ENCODE measurements around the gene ARL14EP. TPM values are rescaled to one million over a fixed set of nuclear protein-coding genes. Genes with fewer than 3 reads are reported as not detected.

The ARL14EP gene
- total RNA-seq, 2 donors from 2014 or later: 28.4 to 34.1 TPM

DNA sequence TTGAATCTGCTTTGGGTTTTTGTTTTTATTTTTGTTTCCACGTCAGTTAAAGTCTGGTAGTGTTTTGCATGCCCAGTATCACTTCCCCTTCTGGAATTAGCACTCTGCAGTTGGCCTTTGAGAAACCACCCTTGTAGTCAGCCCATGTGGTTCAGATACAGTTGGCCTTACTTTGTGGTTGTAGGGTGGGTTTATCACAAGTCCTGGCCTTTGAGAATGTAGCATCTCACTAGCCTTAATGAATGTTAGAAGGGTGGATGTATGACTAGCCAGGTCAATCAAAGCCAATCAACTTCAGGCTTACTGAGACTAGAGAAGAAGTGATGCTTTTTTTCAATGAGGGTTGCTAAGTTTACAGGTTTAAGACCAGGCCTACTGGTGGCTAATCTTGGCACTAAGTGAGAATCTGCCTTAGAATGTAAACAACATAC lies 19.8 kb downstream of the ARL14EP start:
- Mint-ChIP-seq H3K27ac (no peak overlapping the region), H3K4me1 (peaks cover 7% of the 10 kb centered on the region), H3K4me3 (no peak overlapping the region), H3K36me3 (ENCODE audit: low read depth) (no peaks in the 10 kb centered on the region), H3K27me3 (no peaks in the 10 kb centered on the region)
- DNase-seq (no peak), ATAC-seq (peak; percentile 51)
- H3K9me3 ChIP-seq (ENCODE audit: control insufficient read depth, low read length, poor library complexity, severe bottlenecking): no peaks in the 10 kb centered on the region

- DNase-seq: no peak
- no peaks in the 10 kb centered on the region for H3K36me3 Mint-ChIP-seq (ENCODE audit: low read depth)
- peaks cover 4% of the 10 kb centered on the region for H3K4me1 Mint-ChIP-seq
- no peak for ATAC-seq
- H3K27ac Mint-ChIP-seq: no peak overlapping the region
- no peaks in the 10 kb centered on the region for H3K9me3 ChIP-seq (ENCODE audit: control insufficient read depth, low read length, poor library complexity, severe bottlenecking)
- no peaks in the 10 kb centered on the region for H3K27me3 Mint-ChIP-seq
- no peak overlapping the region for H3K4me3 Mint-ChIP-seq
Observed at GRCh38 chr11:30344085-30344484, 21.2 kb downstream of the ARL14EP start.

DNA sequence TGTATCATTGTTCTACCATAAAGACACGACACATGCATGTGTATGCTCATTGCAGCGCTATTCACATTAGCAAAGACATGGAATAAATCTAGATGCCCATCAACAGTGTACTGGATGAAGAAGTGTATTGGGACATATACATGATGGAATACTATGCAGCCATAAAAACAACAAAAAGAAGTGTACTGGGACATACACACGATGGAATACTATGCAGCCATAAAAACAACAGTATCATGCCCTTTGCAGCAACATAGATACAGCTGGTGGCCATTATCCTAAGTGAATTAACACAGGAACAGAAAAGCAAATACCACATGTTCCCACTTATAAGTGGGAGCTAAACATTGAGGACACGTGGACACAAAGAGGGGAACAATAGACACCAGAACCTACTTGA lies 22.7 kb downstream of the ARL14EP start:
- DNase-seq (no peak), ATAC-seq (no peak)
- H3K27ac Mint-ChIP-seq: no peak overlapping the region
- no peaks in the 10 kb centered on the region for H3K9me3 ChIP-seq (ENCODE audit: control insufficient read depth, low read length, poor library complexity, severe bottlenecking)
- no peaks in the 10 kb centered on the region for H3K36me3 Mint-ChIP-seq (ENCODE audit: low read depth)
- no peaks in the 10 kb centered on the region for H3K27me3 Mint-ChIP-seq
- peaks cover 8% of the 10 kb centered on the region for H3K4me1 Mint-ChIP-seq
- no peak overlapping the region for H3K4me3 Mint-ChIP-seq

DNA sequence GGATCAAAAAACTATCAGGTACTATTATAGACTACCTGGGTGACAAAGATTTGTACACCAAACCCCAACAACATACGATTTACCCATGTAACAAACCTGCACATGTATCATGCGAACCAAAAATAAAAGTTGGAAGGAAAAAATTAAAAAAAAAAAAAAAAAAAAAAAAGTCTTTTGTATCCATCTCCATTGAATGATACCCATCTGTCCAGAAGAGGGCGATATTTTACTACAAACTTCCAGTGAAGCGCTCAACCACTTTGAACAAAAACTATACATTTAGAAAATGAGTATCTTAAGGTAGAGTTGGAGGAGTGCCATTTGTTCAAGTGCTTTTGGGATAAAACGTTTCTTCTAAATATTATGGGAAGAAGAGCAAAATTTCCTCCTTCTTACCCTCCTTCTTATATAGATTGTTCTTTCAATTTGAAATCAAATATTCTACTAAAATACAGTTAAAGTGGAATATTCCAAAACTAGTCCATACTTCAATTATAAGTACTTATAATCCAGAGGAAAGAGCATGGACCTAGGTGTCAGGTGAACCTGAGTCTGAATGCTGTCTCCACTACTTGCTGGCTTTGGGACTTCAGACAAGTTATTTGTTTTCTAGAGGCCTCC lies 23.3 kb downstream of the ARL14EP start:
- Mint-ChIP-seq H3K36me3 (ENCODE audit: low read depth) (no peaks in the 10 kb centered on the region), H3K4me3 (no peak overlapping the region), H3K27me3 (peaks cover 5% of the 10 kb centered on the region), H3K4me1 (peaks cover 8% of the 10 kb centered on the region), H3K27ac (no peak overlapping the region)
- ATAC-seq (peak; percentile 67), DNase-seq (no peak)
- no peaks in the 10 kb centered on the region for H3K9me3 ChIP-seq (ENCODE audit: control insufficient read depth, low read length, poor library complexity, severe bottlenecking)

- no peaks in the 10 kb centered on the region for H3K9me3 ChIP-seq (ENCODE audit: control insufficient read depth, low read length, poor library complexity, severe bottlenecking)
- ATAC-seq (no peak), DNase-seq (no peak)
- H3K36me3 Mint-ChIP-seq (ENCODE audit: low read depth): no peaks in the 10 kb centered on the region
- H3K27ac Mint-ChIP-seq: no peak overlapping the region
- peaks cover 6% of the 10 kb centered on the region for H3K4me1 Mint-ChIP-seq
- H3K4me3 Mint-ChIP-seq: no peak overlapping the region
- peaks cover 24% of the 10 kb centered on the region for H3K27me3 Mint-ChIP-seq
Observed at GRCh38 chr11:30348035-30348434, 25.1 kb downstream of the ARL14EP start.

DNA sequence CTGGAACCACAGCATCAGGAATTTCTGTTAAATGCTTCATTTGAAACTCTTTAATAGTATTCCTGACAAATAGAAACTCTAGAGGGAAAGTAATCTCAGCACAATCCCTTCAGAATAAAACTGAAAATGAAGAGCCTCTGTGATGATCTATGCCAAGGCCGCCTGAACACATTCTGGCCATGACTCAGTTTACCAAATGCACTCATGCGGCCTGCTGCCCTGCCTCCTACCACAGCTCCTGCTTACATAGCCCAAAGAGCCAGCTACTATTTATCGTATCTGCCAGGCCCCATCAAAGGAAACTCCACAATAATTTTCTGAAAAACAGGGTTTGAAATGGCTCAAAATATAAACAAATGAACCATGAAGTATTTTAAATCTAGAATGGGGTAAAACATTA lies 27.0 kb downstream of the ARL14EP start:
- no peaks in the 10 kb centered on the region for H3K36me3 Mint-ChIP-seq (ENCODE audit: low read depth)

DNA sequence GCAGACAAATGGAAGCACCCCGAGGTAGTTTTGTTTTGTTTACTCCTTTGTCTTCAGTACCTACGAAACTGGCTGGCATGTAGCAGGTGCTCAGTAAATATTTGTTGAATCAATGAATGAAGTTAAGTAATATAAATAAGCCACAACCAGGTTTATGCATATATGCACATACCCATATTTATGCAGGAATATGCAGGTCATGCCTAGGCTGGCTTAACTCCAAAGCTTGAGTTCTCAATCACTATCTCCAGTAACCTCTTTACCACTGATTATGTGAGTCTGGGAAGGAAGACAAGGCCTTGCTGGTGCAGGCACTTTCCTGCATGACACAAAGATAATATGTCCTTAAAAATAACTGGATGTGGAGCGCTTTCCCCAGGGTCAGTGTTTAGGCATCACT lies 27.5 kb downstream of the ARL14EP start:
- DNase-seq (no peak), ATAC-seq (no peak)
- no peak overlapping the region for H3K4me3 Mint-ChIP-seq
- peaks cover 6% of the 10 kb centered on the region for H3K4me1 Mint-ChIP-seq
- H3K27me3 Mint-ChIP-seq: peaks cover 33% of the 10 kb centered on the region
- no peaks in the 10 kb centered on the region for H3K36me3 Mint-ChIP-seq (ENCODE audit: low read depth)
- H3K9me3 ChIP-seq (ENCODE audit: control insufficient read depth, low read length, poor library complexity, severe bottlenecking): no peaks in the 10 kb centered on the region
- H3K27ac Mint-ChIP-seq: no peak overlapping the region

More for the DNA sequence above, 27.0 kb downstream of the ARL14EP start:
- H3K27me3 Mint-ChIP-seq: peaks cover 33% of the 10 kb centered on the region
- H3K9me3 ChIP-seq (ENCODE audit: control insufficient read depth, low read length, poor library complexity, severe bottlenecking): no peaks in the 10 kb centered on the region
- peaks cover 6% of the 10 kb centered on the region for H3K4me1 Mint-ChIP-seq
- no peak for DNase-seq
- no peak overlapping the region for H3K27ac Mint-ChIP-seq
- ATAC-seq: no peak
- H3K4me3 Mint-ChIP-seq: no peak overlapping the region

GRCh38 chr11:30351061-30351460 lies 28.2 kb downstream of the ARL14EP start:
- peaks cover 6% of the 10 kb centered on the region for H3K4me1 Mint-ChIP-seq
- no peak overlapping the region for H3K27ac Mint-ChIP-seq
- no peak overlapping the region for H3K4me3 Mint-ChIP-seq
- H3K9me3 ChIP-seq (ENCODE audit: control insufficient read depth, low read length, poor library complexity, severe bottlenecking): no peaks in the 10 kb centered on the region
- DNase-seq: no peak
- ATAC-seq: no peak
- peaks cover 33% of the 10 kb centered on the region for H3K27me3 Mint-ChIP-seq
- H3K36me3 Mint-ChIP-seq (ENCODE audit: low read depth): no peaks in the 10 kb centered on the region

DNA sequence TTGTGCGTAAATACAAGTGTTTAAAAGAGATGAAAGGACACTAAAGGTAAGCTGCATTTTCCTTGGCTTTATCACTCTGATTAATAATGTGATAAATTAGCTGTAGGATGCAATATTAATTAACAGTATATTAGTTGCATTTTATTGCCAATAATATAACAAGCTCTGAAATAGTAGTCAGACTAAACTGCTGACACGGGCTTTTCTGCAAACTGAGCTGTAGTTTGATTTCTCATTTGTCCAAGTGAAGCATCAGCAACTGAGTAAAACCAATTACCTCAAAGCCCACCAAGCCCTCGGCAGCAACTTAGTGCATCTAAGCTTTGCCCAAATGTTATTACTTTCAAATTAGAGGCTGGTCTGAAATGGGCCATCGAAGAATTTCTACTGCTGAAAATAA lies 33.5 kb downstream of the ARL14EP start:
- no peak for ATAC-seq
- Mint-ChIP-seq H3K36me3 (ENCODE audit: low read depth) (no peaks in the 10 kb centered on the region), H3K4me1 (no peaks in the 10 kb centered on the region), H3K27me3 (peaks cover 49% of the 10 kb centered on the region), H3K4me3 (no peak overlapping the region), H3K27ac (no peak overlapping the region)
- no peak for DNase-seq
- no peaks in the 10 kb centered on the region for H3K9me3 ChIP-seq (ENCODE audit: control insufficient read depth, low read length, poor library complexity, severe bottlenecking)

GRCh38 chr11:30357872-30358271 lies 35.0 kb downstream of the ARL14EP start:
- Mint-ChIP-seq H3K36me3 (ENCODE audit: low read depth) (no peaks in the 10 kb centered on the region), H3K4me1 (no peaks in the 10 kb centered on the region), H3K27ac (no peak overlapping the region), H3K4me3 (no peak overlapping the region), H3K27me3 (peaks cover 34% of the 10 kb centered on the region)
- DNase-seq: no peak
- no peaks in the 10 kb centered on the region for H3K9me3 ChIP-seq (ENCODE audit: control insufficient read depth, low read length, poor library complexity, severe bottlenecking)
- no peak for ATAC-seq

- ATAC-seq: no peak
- Mint-ChIP-seq H3K36me3 (ENCODE audit: low read depth) (no peaks in the 10 kb centered on the region), H3K27me3 (peaks cover 28% of the 10 kb centered on the region), H3K4me3 (no peak overlapping the region), H3K4me1 (no peaks in the 10 kb centered on the region), H3K27ac (no peak overlapping the region)
- no peak for DNase-seq
- no peaks in the 10 kb centered on the region for H3K9me3 ChIP-seq (ENCODE audit: control insufficient read depth, low read length, poor library complexity, severe bottlenecking)
Observed at GRCh38 chr11:30358536-30358935, 35.6 kb downstream of the ARL14EP start.

DNA sequence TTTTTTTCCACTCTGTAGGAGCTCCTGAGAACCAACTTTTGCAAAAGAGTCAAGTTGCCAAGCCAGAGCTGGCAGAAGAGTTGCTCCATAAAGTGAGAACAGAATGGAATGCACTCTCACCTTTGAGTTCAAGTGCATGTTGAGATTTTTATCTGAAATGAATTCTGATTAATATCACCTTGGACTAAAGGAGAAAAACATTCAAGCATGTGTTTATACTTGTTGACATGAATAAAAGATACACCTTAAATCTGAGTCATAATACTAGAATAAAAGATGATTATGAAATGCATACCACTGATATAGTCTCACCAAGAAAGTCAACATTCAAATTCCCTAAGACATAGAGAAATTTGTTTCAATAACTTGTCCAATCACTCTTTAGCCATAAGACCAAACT lies 37.8 kb downstream of the ARL14EP start:
- no peak overlapping the region for H3K27ac Mint-ChIP-seq
- H3K4me3 Mint-ChIP-seq: no peak overlapping the region
- H3K27me3 Mint-ChIP-seq: peaks cover 23% of the 10 kb centered on the region
- no peak for ATAC-seq
- H3K4me1 Mint-ChIP-seq: no peaks in the 10 kb centered on the region
- H3K36me3 Mint-ChIP-seq (ENCODE audit: low read depth): no peaks in the 10 kb centered on the region
- H3K9me3 ChIP-seq (ENCODE audit: control insufficient read depth, low read length, poor library complexity, severe bottlenecking): no peaks in the 10 kb centered on the region
- DNase-seq: no peak

- no peak overlapping the region for H3K4me3 Mint-ChIP-seq
- ATAC-seq: no peak
Observed at GRCh38 chr11:30364139-30364836, 41.4 kb downstream of the ARL14EP start.

More at GRCh38 chr11:30364139-30364836, 41.4 kb downstream of the ARL14EP start:
- Mint-ChIP-seq H3K27ac (no peak overlapping the region), H3K36me3 (ENCODE audit: low read depth) (no peaks in the 10 kb centered on the region), H3K4me1 (no peaks in the 10 kb centered on the region), H3K27me3 (peaks cover 10% of the 10 kb centered on the region)
- DNase-seq: no peak
- H3K9me3 ChIP-seq (ENCODE audit: control insufficient read depth, low read length, poor library complexity, severe bottlenecking): no peaks in the 10 kb centered on the region

Data from T-helper 17 cell (primary cell).